IMR-90 (cell line): ENCODE measurements around the gene DCANP1. TPM values are rescaled to one million over a fixed set of nuclear protein-coding genes. Genes with fewer than 3 reads are reported as not detected.

Experiments
- ATAC-seq: fragments of 200-7000 bp; cut with Tn5 transposase; 2 replicates; pipeline ENCODE4 v1.9.1; 2020; ENCODE audit warnings: low read depth, mild to moderate bottlenecking, moderate library complexity
- BruUV-seq: library from RNA; stranded (reverse); fragments of 400-500 nt; replicated peaks from 2 replicates; lab custom pipeline; 2021; lab: Mats Ljungman, UMichigan
- CTCF ChIA-PET: fragments of 300-600 bp; formaldehyde crosslinking; extraction: SDS; loops from one replicate; lab custom pipeline; 2021; ENCODE audit warnings: antibody characterized with exemption; lab: Yijun Ruan, JAX
- POLR2A ChIA-PET: fragments of 300-600 bp; sonication (Branson Sonifier 250); formaldehyde crosslinking; loops from one replicate; lab custom pipeline; 2022; ENCODE audit warnings: antibody characterized with exemption; ENCODE audit not compliant: unreplicated experiment; lab: Charles Lee
- DNase-seq: peaks from one replicate; pipeline ENCODE4 v3.0.0; 2013
- H2AFZ ChIP-seq: replicated peaks from 2 replicates; pipeline ENCODE3; 2013; ENCODE audit warnings: low read length, mild to moderate bottlenecking; ENCODE audit not compliant: poor library complexity
- H2AK5ac ChIP-seq: 2 replicates; pipeline ENCODE4 v1.6.1; 2013; ENCODE audit warnings: low read depth, low read length, inconsistent platforms
- H2AK9ac ChIP-seq: replicated peaks from 2 replicates; pipeline ENCODE3; 2013; ENCODE audit warnings: mild to moderate bottlenecking, low read depth, low read length, moderate library complexity; ENCODE audit not compliant: poor library complexity
- H2BK120ac ChIP-seq: 2 replicates; pipeline ENCODE4 v1.6.1; 2013; ENCODE audit warnings: low read depth, low read length, inconsistent platforms
- H2BK15ac ChIP-seq: 3 replicates; pipeline ENCODE4 v1.6.1; 2013; ENCODE audit warnings: low read depth, low read length, inconsistent platforms
- H2BK20ac ChIP-seq: 2 replicates; pipeline ENCODE4 v1.6.1; 2013; ENCODE audit warnings: low read depth, mild to moderate bottlenecking, inconsistent platforms, low read length, moderate library complexity
- H2BK5ac ChIP-seq: 2 replicates; pipeline ENCODE4 v1.6.1; 2013; ENCODE audit warnings: mild to moderate bottlenecking, low read depth, low read length, inconsistent platforms; ENCODE audit not compliant: poor library complexity, severe bottlenecking
- H3K14ac ChIP-seq: replicated peaks from 2 replicates; pipeline ENCODE4 v1.6.1; 2013; ENCODE audit warnings: low read depth, low read length, inconsistent platforms
- H3K18ac ChIP-seq: 2 replicates; pipeline ENCODE4 v1.6.1; 2013; ENCODE audit warnings: low read depth, low read length, control low read depth
- H3K23ac ChIP-seq: 2 replicates; pipeline ENCODE4 v1.6.1; 2013; ENCODE audit warnings: low read depth, low read length, inconsistent platforms
- H3K27ac ChIP-seq: 2 replicates; pipeline ENCODE4 v1.5.1; 2013; ENCODE audit warnings: mild to moderate bottlenecking, control low read depth, low read length; ENCODE audit not compliant: insufficient read depth
- H3K27me3 ChIP-seq: 2 replicates; pipeline ENCODE4 v1.6.1; 2013; ENCODE audit warnings: low read length; ENCODE audit not compliant: control insufficient read depth, insufficient read depth
- H3K36me3 ChIP-seq: 2 replicates; pipeline ENCODE4 v1.6.1; 2013; ENCODE audit warnings: low read length, mixed read lengths; ENCODE audit not compliant: control insufficient read depth, insufficient read depth
- H3K4ac ChIP-seq: 2 replicates; pipeline ENCODE4 v1.6.1; 2013; ENCODE audit warnings: low read depth, low read length, inconsistent platforms
- H3K4me1 ChIP-seq: 2 replicates; pipeline ENCODE4 v1.6.1; 2013; ENCODE audit warnings: low read length, mixed read lengths; ENCODE audit not compliant: control insufficient read depth, insufficient read depth
- H3K4me2 ChIP-seq: 2 replicates; pipeline ENCODE4 v1.6.1; 2013; ENCODE audit warnings: low read depth, mild to moderate bottlenecking, control low read depth, low read length, moderate library complexity
- H3K4me3 ChIP-seq: 2 replicates; pipeline ENCODE4 v1.5.1; 2013; ENCODE audit warnings: low read depth, mild to moderate bottlenecking, control low read depth, low read length, moderate library complexity; ENCODE audit not compliant: insufficient read depth
- H3K56ac ChIP-seq: 2 replicates; pipeline ENCODE4 v1.6.1; 2013; ENCODE audit warnings: low read length, inconsistent platforms; ENCODE audit not compliant: insufficient read depth; ENCODE audit errors: extremely low read depth
- H3K79me1 ChIP-seq, 2 experiments: 2 replicates each; pipeline ENCODE4 v1.6.1; 2013; ENCODE audit warnings: low read length in 2 of 2, inconsistent platforms in 1 of 2, low read depth in 1 of 2
- H3K9ac ChIP-seq: 2 replicates; pipeline ENCODE4 v1.6.1; 2013; ENCODE audit warnings: low read depth, low read length, control low read depth
- H3K9me1 ChIP-seq: 2 replicates; pipeline ENCODE4 v1.6.1; 2013; ENCODE audit warnings: low read length, inconsistent platforms; ENCODE audit not compliant: insufficient read depth
- H3K9me3 ChIP-seq: 2 replicates; pipeline ENCODE4 v1.6.1; 2013; ENCODE audit warnings: low read length; ENCODE audit not compliant: control insufficient read depth, insufficient read depth
- H4K20me1 ChIP-seq: 2 replicates; pipeline ENCODE4 v1.6.1; 2013; ENCODE audit warnings: low read length, inconsistent platforms; ENCODE audit not compliant: insufficient read depth
- H4K5ac ChIP-seq: 2 replicates; pipeline ENCODE4 v1.6.1; 2013; ENCODE audit warnings: mild to moderate bottlenecking, low read depth, low read length, control low read depth
- H4K8ac ChIP-seq, 2 experiments: 2 replicates each; pipeline ENCODE4 v1.6.1; 2013; ENCODE audit warnings: low read depth in 2 of 2, low read length in 2 of 2, control low read depth in 1 of 2, inconsistent platforms in 1 of 2
- H4K91ac ChIP-seq: 2 replicates; pipeline ENCODE4 v1.6.1; 2013; ENCODE audit warnings: low read depth, low read length, inconsistent platforms; ENCODE audit not compliant: insufficient read depth
- BHLHE40 ChIP-seq: fragments of 150-350 bp; IDR thresholded peaks from 2 replicates; pipeline ENCODE4 v1.6.1; 2016; ENCODE audit warnings: mild to moderate bottlenecking, low read depth, low read length
- CEBPB ChIP-seq: IDR thresholded peaks from 2 replicates; pipeline ENCODE4 v1.6.1; 2012; ENCODE audit warnings: low read depth, low read length, improper control_type of control experiment
- CHD1 ChIP-seq: IDR thresholded peaks from 2 replicates; pipeline ENCODE4 v1.6.1; 2012; ENCODE audit warnings: low read depth, low read length, improper control_type of control experiment
- ELK1 ChIP-seq: fragments of 150-350 bp; IDR thresholded peaks from 2 replicates; pipeline ENCODE4 v1.6.1; 2016; ENCODE audit warnings: low read depth, mild to moderate bottlenecking, low read length, moderate library complexity, borderline replicate concordance
- FOS ChIP-seq: fragments of 150-350 bp; IDR thresholded peaks from 2 replicates; pipeline ENCODE4 v1.6.1; 2016; ENCODE audit warnings: low read depth, low read length
- MAFK ChIP-seq: IDR thresholded peaks from 2 replicates; pipeline ENCODE4 v1.6.1; 2012; ENCODE audit warnings: low read depth, low read length, improper control_type of control experiment
- MAZ ChIP-seq: IDR thresholded peaks from 2 replicates; pipeline ENCODE4 v1.6.1; 2012; ENCODE audit warnings: low read depth, mild to moderate bottlenecking, low read length, improper control_type of control experiment, moderate library complexity, borderline replicate concordance
- MXI1 ChIP-seq: IDR thresholded peaks from 2 replicates; pipeline ENCODE4 v1.6.1; 2012; ENCODE audit warnings: low read depth, mild to moderate bottlenecking, low read length, moderate library complexity, borderline replicate concordance
- POLR2A ChIP-seq: IDR thresholded peaks from 2 replicates; pipeline ENCODE4 v1.6.1; 2012; ENCODE audit warnings: mild to moderate bottlenecking, low read depth, low read length
- RAD21 ChIP-seq: IDR thresholded peaks from 2 replicates; pipeline ENCODE4 v1.6.1; 2012; ENCODE audit warnings: low read length, improper control_type of control experiment
- RCOR1 ChIP-seq: IDR thresholded peaks from 2 replicates; pipeline ENCODE4 v1.6.1; 2012; ENCODE audit warnings: mild to moderate bottlenecking, low read length, improper control_type of control experiment; ENCODE audit not compliant: insufficient replicate concordance
- SMC3 ChIP-seq: fragments of 150-350 bp; IDR thresholded peaks from 2 replicates; pipeline ENCODE4 v1.6.1; 2016; ENCODE audit warnings: low read depth, mild to moderate bottlenecking, antibody characterized with exemption, low read length, moderate library complexity
- USF2 ChIP-seq: fragments of 150-350 bp; IDR thresholded peaks from 2 replicates; pipeline ENCODE4 v1.6.1; 2017; ENCODE audit warnings: mild to moderate bottlenecking, antibody characterized with exemption, low read length, low read depth
- WGBS, 2 experiments: methylation state at CpG; one replicate each; pipeline versions ENCODE4 v1.1.5 to v1.1.7; 2013; ENCODE audit warnings: missing lambda C conversion rate in 2 of 2; ENCODE audit not compliant: insufficient read length in 1 of 2; ENCODE audit errors: extremely low coverage in 2 of 2; 5-methylcytosine and 5-hydroxymethylcytosine counted together
- dilution Hi-C: fragments of 300-500 bp; cut with HindIII; formaldehyde crosslinking; loops from one replicate; pipeline ENCODE4 v1.14.3; 2018; ENCODE audit warnings: low sequenced_read_pairs; ENCODE audit not compliant: unreplicated experiment
- in situ Hi-C: fragments of 300-500 bp; cut with MboI; formaldehyde crosslinking; loops from 3 replicates; pipeline ENCODE4 v1.14.3; 2019; ENCODE audit warnings: low sequenced_read_pairs, inconsistent platforms, mixed read lengths
- intact Hi-C: fragments of 100-400 bp; cut with micrococcal nuclease; formaldehyde crosslinking; loops from 2 replicates; pipeline ENCODE4 v1.10.0; 2022
- polyA plus RNA-seq, 3 experiments: library from polyadenylated mRNA; depleted of rRNA; stranded (reverse); fragments of >200 nt; gene quantifications; 2 replicates each; pipeline ENCODE4 v1.2.3, GENCODE V29; 2012; ENCODE audit warnings: low replicate concordance in 1 of 3
- total RNA-seq: library from RNA; depleted of rRNA; stranded (reverse); fragments of >200 nt; gene quantifications from 2 replicates; pipeline ENCODE4 v1.2.3, GENCODE V29; 2012

DCANP1 gene
- total and polyA plus RNA-seq, 2 of the 4 experiments (the other 2 are of a cell fraction), result not detected

- TF ChIP-seq RAD21 (peak; percentile 74), MAZ (no peak), FOS (no peak)
Observed at GRCh38 chr5:135426102-135427082, 20.8 kb downstream of the DCANP1 start (continued).

- no CpG with 5 or more reads among the region's 2 CpGs for WGBS, 2 experiments
- Histone ChIP-seq H3K36me3 (no peaks in the 10 kb centered on the region), H2AK5ac (no peak overlapping the region), H3K4me2 (no peak overlapping the region), H4K20me1 (no peaks in the 10 kb centered on the region), H4K91ac (no peak overlapping the region), H3K9me1 (no peaks in the 10 kb centered on the region), H4K8ac (no peak overlapping the region), H3K79me1 (no peaks in the 10 kb centered on the region), H3K9me3 (peaks cover 5% of the 10 kb centered on the region), H3K4me1 (no peaks in the 10 kb centered on the region), H3K56ac (no peak overlapping the region), H2BK20ac (no peak overlapping the region), H3K4me3 (no peak overlapping the region), H3K18ac (no peak overlapping the region), H3K27me3 (peaks cover under 1% of the 10 kb centered on the region), H3K27ac (no peak overlapping the region), H3K4ac (no peak overlapping the region), H2BK15ac (no peak overlapping the region), H3K9ac (no peak overlapping the region), H3K23ac (no peak overlapping the region), H4K5ac (no peak overlapping the region), H3K14ac (no peak overlapping the region), H2BK5ac (no peak overlapping the region), H2AFZ (no peak overlapping the region), H2BK120ac (no peak overlapping the region), H2AK9ac (no peak overlapping the region)
- in situ Hi-C loops, result no loop called here
- BruUV-seq, result no TSS peak
- ChIA-PET POLR2A (no interaction called here), CTCF (interaction anchor here (0.6 to 1.9 kb wide), 11 partner anchors 8 to 67 kb away, joined by 3 to 11 read pairs (median 4); no protein-coding TSS in a partner anchor)
- DNase-seq (no peak), ATAC-seq (no peak)
- intact Hi-C loops, result loop anchor here (2.0 kb wide), 2 partner anchors 71 to 81 kb away; no protein-coding TSS in a partner anchor
- dilution Hi-C loops, result no loop called here
- no peak for TF ChIP-seq SMC3
- no peak for TF ChIP-seq RCOR1
- no peak for TF ChIP-seq USF2
- no peak for TF ChIP-seq ELK1
- TF ChIP-seq MAFK, result no peak
- TF ChIP-seq CHD1, result no peak
- TF ChIP-seq CEBPB, result no peak
- TF ChIP-seq POLR2A, result no peak
- TF ChIP-seq MXI1, result no peak
- TF ChIP-seq BHLHE40, result no peak
Observed at GRCh38 chr5:135425641-135426040, 21.5 kb downstream of the DCANP1 start.
